Adrenal gland (tissue), 12 donors: ENCODE results near the gene RIPOR1. TPM values are rescaled to one million over a fixed set of nuclear protein-coding genes. Genes with fewer than 3 reads are reported as not detected.

Experiments
- DNase-seq, 7 donors: peaks; one replicate each; pipeline ENCODE4 v3.0.0-alpha.2; 2019 to 2020
- H3K27ac ChIP-seq, 5 donors: fragments of 200-600 bp; sonication (generic) in 4 of 5; 1 replicate in 3 of 5; 2 replicates in 2 of 5; pipeline versions ENCODE4 v1.5.1 to v1.8.0; 2016 to 2020; ENCODE audit warnings: mild to moderate bottlenecking in 1 of 5
- H3K27me3 ChIP-seq: fragments of 200-600 bp; 2 replicates; pipeline ENCODE4 v1.8.0; 2021
- H3K36me3 ChIP-seq, 2 donors: fragments of 200-600 bp; replicated peaks in 1 of 2; 1 replicate in 1 of 2; 2 replicates in 1 of 2; pipeline versions ENCODE4 v1.5.1 to v1.8.0; 2018 to 2022
- H3K4me1 ChIP-seq, 2 donors: fragments of 200-600 bp; replicated peaks in 1 of 2; 1 replicate in 1 of 2; 2 replicates in 1 of 2; pipeline versions ENCODE4 v1.5.1 to v1.8.0; 2018 to 2021
- H3K4me3 ChIP-seq, 4 donors: fragments of 200-600 bp; sonication (generic) in 3 of 4; one replicate each; pipeline ENCODE4 v1.5.1; 2016 to 2018
- H3K9me3 ChIP-seq, 3 donors: fragments of 200-600 bp; sonication (generic) in 1 of 3; replicated peaks in 1 of 3; 1 replicate in 2 of 3; 2 replicates in 1 of 3; pipeline versions ENCODE4 v1.5.1 to v1.8.0; 2016 to 2021
- CTCF ChIP-seq, 6 experiments: fragments of 450-650 bp in 4 of 6; fragments of 200-600 bp in 2 of 6; sonication (generic) in 1 of 6; IDR thresholded peaks; 1 replicate in 5 of 6; 2 replicates in 1 of 6; pipeline versions ENCODE4 v1.5.1 to v1.8.0; 2016 to 2021; ENCODE audit warnings: antibody characterized with exemption in 6 of 6, mild to moderate bottlenecking in 2 of 6, moderate library complexity in 1 of 6
- POLR2A ChIP-seq, 2 donors: fragments of 450-650 bp; IDR thresholded peaks; one replicate each; pipeline ENCODE4 v1.6.1; 2017; ENCODE audit warnings: antibody characterized with exemption in 2 of 2, mild to moderate bottlenecking in 2 of 2, moderate library complexity in 1 of 2
- WGBS, 4 donors: extraction: QIAGEN DNeasy Blood & Tissue Kit in 2 of 4; methylation state at CpG; one replicate each; pipeline versions ENCODE4 v1.1.5 to v1.1.7; 2013 to 2017; 5-methylcytosine and 5-hydroxymethylcytosine counted together
- intact Hi-C, 2 donors: fragments of 100-400 bp; cut with DNase I; formaldehyde crosslinking; loops; one replicate each; pipeline versions ENCODE4 v1.14.1 to v1.15.0; 2022 to 2023
- polyA plus RNA-seq, 3 donors: library from polyadenylated mRNA; stranded (reverse); fragments of 200-250 nt in 2 of 3; fragments of 350-450 nt in 1 of 3; fragmentation: Illumina TruSeq in 1 of 3; extraction: RNeasy Lipid Tissue Mini Kit (QIAGEN cat#74804) in 1 of 3; gene quantifications; one replicate each; pipeline ENCODE4 v1.2.3, GENCODE V29; 2013 to 2014
- total RNA-seq, 9 donors: library from RNA; depleted of rRNA in 4 of 9; stranded (reverse); fragments of >200 nt in 4 of 9; fragments of 120-200 nt in 1 of 9; fragmentation: NEBNext Ultra II Directional in 1 of 9; extraction: Animal tissue kit (Norgen Biotek cat#: 25700) in 1 of 9; gene quantifications; one replicate each; pipeline versions ENCODE4 v1.1.0 to v1.2.4, GENCODE V29; 2013 to 2023
- donor health status: healthy with polysubstance abuse.
- donor health status: Bipolar disorder and iron deficiency.
- donor health status: DM: yes; HTN: yes; CAD: no.
- donor health status: DM: no; HTN: no; CAD: no.
- donor health status: DM: no; HTN: no; CAD: no.
- donor health status: DM: yes; HTN: yes; CAD: no.

The RIPOR1 gene
- total and polyA plus RNA-seq, 12 donors = 8.1 to 168 (median 57.7) TPM

DNA sequence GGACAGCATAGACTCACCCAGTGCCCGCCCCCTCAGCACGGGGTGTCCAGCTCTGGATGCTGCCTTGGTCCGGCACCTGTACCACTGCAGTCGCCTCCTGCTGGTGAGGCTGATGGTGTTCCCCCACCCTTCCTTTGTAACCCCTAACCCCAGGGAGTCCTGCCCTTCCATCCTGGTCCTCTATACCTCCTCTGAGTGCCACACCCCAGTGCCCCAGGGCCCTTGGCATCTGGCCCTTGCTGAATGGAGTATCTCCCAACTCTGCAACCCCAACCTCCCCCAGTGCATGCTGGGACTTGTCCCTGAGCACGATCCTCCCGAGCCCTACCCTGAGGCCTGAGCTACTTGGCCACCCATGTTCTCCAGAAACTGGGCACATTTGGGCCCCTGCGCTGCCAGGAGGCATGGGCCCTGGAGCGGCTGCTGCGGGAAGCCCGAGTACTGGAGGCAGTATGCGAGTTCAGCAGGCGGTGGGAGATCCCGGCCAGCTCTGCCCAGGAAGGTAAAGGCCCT lies 15.8 kb downstream of the RIPOR1 start:
- 78 to 90% (median 84%) methylated on average over 5 to 13 of the region's 13 CpGs for WGBS, 4 donors
- peak in 1 of 7 donors; percentile 18 for DNase-seq
- TF ChIP-seq CTCF (IDR thresholded peaks at IDR 0.05) (no peak), POLR2A (IDR thresholded peaks at IDR 0.05) (no peak)
- H3K4me1 ChIP-seq = peaks cover 0 to 17% of the 10 kb centered on the region in 2 donors
- intact Hi-C loops = no loop called here
- H3K27me3 ChIP-seq = no peaks in the 10 kb centered on the region
- peaks cover 0 to 75% of the 10 kb centered on the region in 2 donors for H3K36me3 ChIP-seq
- H3K4me3 ChIP-seq = no peak overlapping the region
- H3K27ac ChIP-seq = no peak overlapping the region
- no peaks in the 10 kb centered on the region for H3K9me3 ChIP-seq

DNA sequence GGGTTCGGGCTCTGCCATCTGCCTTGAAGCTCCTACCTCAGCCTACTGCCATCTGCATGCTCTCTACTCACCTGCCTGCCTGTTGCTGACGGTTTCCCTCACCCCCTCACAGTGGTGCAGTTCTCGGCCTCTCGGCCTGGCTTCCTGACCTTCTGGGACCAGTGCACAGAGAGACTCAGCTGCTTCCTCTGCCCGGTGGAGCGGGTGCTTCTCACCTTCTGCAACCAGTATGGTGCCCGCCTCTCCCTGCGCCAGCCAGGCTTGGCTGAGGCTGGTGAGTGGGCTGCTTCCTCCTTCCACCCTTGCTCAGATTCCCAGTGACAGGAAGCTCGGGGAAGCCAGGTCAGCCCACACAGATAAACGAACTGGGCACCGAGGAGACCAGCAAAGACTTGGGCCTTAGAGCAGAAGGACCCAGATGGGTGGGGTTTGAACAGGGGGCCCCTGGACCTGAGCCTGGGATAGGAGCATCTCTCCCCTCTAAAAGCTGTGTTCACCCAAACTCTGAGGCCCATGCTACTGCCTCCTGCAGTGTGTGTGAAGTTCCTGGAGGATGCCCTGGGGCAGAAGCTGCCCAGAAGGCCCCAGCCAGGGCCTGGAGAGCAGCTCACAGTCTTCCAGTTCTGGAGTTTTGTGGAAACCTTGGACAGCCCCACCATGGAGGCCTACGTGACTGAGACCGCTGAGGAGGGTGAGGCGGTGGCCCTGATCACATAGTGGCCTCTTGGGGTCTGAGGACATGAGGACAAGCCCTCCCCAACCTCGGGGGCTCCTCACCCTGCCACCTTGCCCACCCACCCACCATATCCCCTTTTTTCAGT lies 16.4 kb downstream of the RIPOR1 start:
- DNase-seq = peak in 1 of 7 donors; percentile 13
- WGBS, 4 donors = 76 to 81% (median 77%) methylated on average over 12 to 15 of the region's 15 CpGs
- TF ChIP-seq POLR2A (IDR thresholded peaks at IDR 0.05) (no peak), CTCF (IDR thresholded peaks at IDR 0.05) (no peak)
- intact Hi-C loops = loop anchor here (5.0 kb wide), 2 partner anchors 102 to 112 kb away; partner anchors contain the start of gene CARMIL2 (in 1 of the 2)
- Histone ChIP-seq H3K4me3 (no peak overlapping the region), H3K9me3 (no peaks in the 10 kb centered on the region), H3K36me3 (peaks cover 0 to 68% of the 10 kb centered on the region in 2 donors), H3K4me1 (peaks cover 0 to 17% of the 10 kb centered on the region in 2 donors), H3K27me3 (no peaks in the 10 kb centered on the region), H3K27ac (no peak overlapping the region)

DNA sequence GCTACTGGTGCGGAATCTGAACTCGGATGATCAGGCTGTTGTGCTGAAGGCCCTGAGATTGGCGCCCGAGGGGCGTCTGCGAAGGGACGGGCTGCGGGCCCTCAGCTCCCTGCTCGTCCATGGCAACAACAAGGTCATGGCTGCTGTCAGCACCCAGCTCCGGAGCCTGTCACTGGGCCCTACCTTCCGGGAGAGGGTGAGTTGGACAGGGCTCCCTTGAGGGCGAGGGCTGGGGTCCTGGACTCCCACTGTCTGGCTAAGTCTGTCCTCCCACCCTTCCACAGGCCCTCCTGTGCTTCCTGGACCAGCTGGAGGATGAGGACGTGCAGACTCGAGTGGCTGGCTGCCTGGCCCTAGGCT lies 17.0 kb downstream of the RIPOR1 start:
- intact Hi-C loops = loop anchor here (5.0 kb wide), 2 partner anchors 102 to 112 kb away; partner anchors contain the start of gene CARMIL2 (in 1 of the 2)
- 84 to 89% (median 86%) methylated on average over 10 to 14 of the region's 14 CpGs; no CpG with 5 or more reads in 1 of the 4 donors for WGBS, 4 donors
- no peaks in the 10 kb centered on the region for H3K9me3 ChIP-seq
- H3K27ac ChIP-seq = no peak overlapping the region
- no peak overlapping the region for H3K4me3 ChIP-seq
- H3K36me3 ChIP-seq = peaks cover 0 to 62% of the 10 kb centered on the region in 2 donors
- H3K4me1 ChIP-seq = peaks cover 0 to 17% of the 10 kb centered on the region in 2 donors
- no peaks in the 10 kb centered on the region for H3K27me3 ChIP-seq
- TF ChIP-seq CTCF (IDR thresholded peaks at IDR 0.05) = no peak
- TF ChIP-seq POLR2A (IDR thresholded peaks at IDR 0.05) = no peak
- DNase-seq = peak in 1 of 7 donors; percentile 13

DNA sequence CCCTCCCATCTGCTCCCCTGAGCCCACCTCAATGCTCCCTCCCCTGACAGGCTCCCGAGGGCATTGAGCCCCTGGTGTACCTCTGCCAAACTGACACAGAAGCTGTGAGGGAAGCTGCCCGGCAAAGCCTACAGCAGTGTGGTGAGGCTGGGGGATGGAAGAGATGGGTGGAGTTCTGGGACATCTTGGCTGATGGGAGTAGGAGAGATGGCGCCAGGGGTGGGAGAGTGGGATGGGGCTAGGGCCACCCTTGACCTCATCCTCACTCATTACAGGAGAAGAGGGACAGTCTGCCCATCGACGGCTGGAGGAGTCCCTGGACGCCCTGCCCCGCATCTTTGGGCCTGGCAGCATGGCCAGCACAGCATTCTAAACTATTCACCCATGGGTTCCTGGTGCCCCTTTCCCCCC lies 17.5 kb downstream of the RIPOR1 start:
- peak in 1 of 7 donors; percentile 14 for DNase-seq
- WGBS, 4 donors = 69 to 80% (median 75%) methylated on average over 5 to 7 of the region's 7 CpGs
- peaks cover 0 to 17% of the 10 kb centered on the region in 2 donors for H3K4me1 ChIP-seq
- intact Hi-C loops = loop anchor here (5.0 kb wide), 2 partner anchors 101 to 111 kb away; partner anchors contain the start of gene CARMIL2 (in 1 of the 2)
- no peak overlapping the region for H3K4me3 ChIP-seq
- no peaks in the 10 kb centered on the region for H3K9me3 ChIP-seq
- peaks cover 0 to 58% of the 10 kb centered on the region in 2 donors for H3K36me3 ChIP-seq
- H3K27me3 ChIP-seq = no peaks in the 10 kb centered on the region
- peak overlapping the region in 1 of 5 donors; percentile 21 for H3K27ac ChIP-seq
- TF ChIP-seq POLR2A (IDR thresholded peaks at IDR 0.05) (no peak), CTCF (IDR thresholded peaks at IDR 0.05) (no peak)
